ENCODE results near the gene PRR14. TPM values are rescaled to one million over a fixed set of nuclear protein-coding genes. Genes with fewer than 3 reads are reported as not detected.
"Not testable (repeated sequence)": the region's sequence is repeated elsewhere in the genome, so short reads cannot be mapped to it uniquely, and the experiment has no call there.

Gene PRR14
- total and polyA plus RNA-seq, 2 donors = 14.3 to 139 TPM

GRCh38 chr16:30623536-30624283 is 27.1 kb upstream of the PRR14 start:
- no peaks in the 10 kb centered on the region for H3K36me3 ChIP-seq (ENCODE audit: control insufficient read depth in 2 of 2, insufficient read depth in 2 of 2, low read length in 1 of 2)
- 82% methylated on average over 11 of the region's 11 CpGs for WGBS
- H3K9me3 ChIP-seq (ENCODE audit: control insufficient read depth in 2 of 2, insufficient read depth in 1 of 2, low read length in 1 of 2) = peaks cover 0 to 11% of the 10 kb centered on the region in 2 donors
- no peak for DNase-seq (ENCODE audit: low read depth in 6 of 9, low spot score in 9 of 9)
- peaks cover 0 to 3% of the 10 kb centered on the region in 2 donors for H3K4me1 ChIP-seq (ENCODE audit: control insufficient read depth in 2 of 2, insufficient read depth in 2 of 2, low read length in 2 of 2)
- no peaks in the 10 kb centered on the region for H3K27me3 ChIP-seq (ENCODE audit: control insufficient read depth in 2 of 2, insufficient read depth in 1 of 2, low read length in 1 of 2)
- no peak overlapping the region for H3K4me3 ChIP-seq (ENCODE audit: low read length in 2 of 2)
- no peak overlapping the region for H3K27ac ChIP-seq (ENCODE audit: low read depth in 1 of 2, low read length in 1 of 2)

GRCh38 chr16:30626236-30626635 is 24.5 kb upstream of the PRR14 start:
- Histone ChIP-seq H3K9me3 (ENCODE audit: control insufficient read depth in 2 of 2, insufficient read depth in 1 of 2, low read length in 1 of 2) (peaks cover 0 to 11% of the 10 kb centered on the region in 2 donors), H3K27me3 (ENCODE audit: control insufficient read depth in 2 of 2, insufficient read depth in 1 of 2, low read length in 1 of 2) (no peaks in the 10 kb centered on the region), H3K4me1 (ENCODE audit: control insufficient read depth in 2 of 2, insufficient read depth in 2 of 2, low read length in 2 of 2) (peaks cover 0 to 10% of the 10 kb centered on the region in 2 donors), H3K27ac (ENCODE audit: low read depth in 1 of 2, low read length in 1 of 2) (no peak overlapping the region), H3K36me3 (ENCODE audit: control insufficient read depth in 2 of 2, insufficient read depth in 2 of 2, low read length in 1 of 2) (no peaks in the 10 kb centered on the region), H3K4me3 (ENCODE audit: low read length in 2 of 2) (no peak overlapping the region)
- WGBS = 97% methylated on average over 9 of the region's 9 CpGs
- DNase-seq (ENCODE audit: low read depth in 6 of 9, low spot score in 9 of 9) = no peak

- Histone ChIP-seq H3K36me3 (ENCODE audit: control insufficient read depth in 2 of 2, insufficient read depth in 2 of 2, low read length in 1 of 2) (no peaks in the 10 kb centered on the region), H3K27me3 (ENCODE audit: control insufficient read depth in 2 of 2, insufficient read depth in 1 of 2, low read length in 1 of 2) (no peaks in the 10 kb centered on the region), H3K9me3 (ENCODE audit: control insufficient read depth in 2 of 2, insufficient read depth in 1 of 2, low read length in 1 of 2) (peaks cover 0 to 10% of the 10 kb centered on the region in 2 donors), H3K4me1 (ENCODE audit: control insufficient read depth in 2 of 2, insufficient read depth in 2 of 2, low read length in 2 of 2) (peaks cover 5 to 16% of the 10 kb centered on the region in 2 donors), H3K27ac (ENCODE audit: low read depth in 1 of 2, low read length in 1 of 2) (no peak overlapping the region), H3K4me3 (ENCODE audit: low read length in 2 of 2) (no peak overlapping the region)
- WGBS = 40% methylated on average over 18 of the region's 18 CpGs
- DNase-seq (ENCODE audit: low read depth in 6 of 9, low spot score in 9 of 9) = peak in 8 of 9 donors; percentile 71 to 93 (median 86)
Observed at GRCh38 chr16:30628628-30629540, 21.9 kb upstream of the PRR14 start.

GRCh38 chr16:30632454-30632853 is 18.3 kb upstream of the PRR14 start:
- H3K36me3 ChIP-seq (ENCODE audit: control insufficient read depth in 2 of 2, insufficient read depth in 2 of 2, low read length in 1 of 2); H3K27ac ChIP-seq (ENCODE audit: low read depth in 1 of 2, low read length in 1 of 2); H3K9me3 ChIP-seq (ENCODE audit: control insufficient read depth in 2 of 2, insufficient read depth in 1 of 2, low read length in 1 of 2); H3K27me3 ChIP-seq (ENCODE audit: control insufficient read depth in 2 of 2, insufficient read depth in 1 of 2, low read length in 1 of 2); DNase-seq (ENCODE audit: low read depth in 6 of 9, low spot score in 9 of 9); H3K4me3 ChIP-seq (ENCODE audit: low read length in 2 of 2): not testable (repeated sequence)
- H3K4me1 ChIP-seq (ENCODE audit: control insufficient read depth in 2 of 2, insufficient read depth in 2 of 2, low read length in 2 of 2) = peaks cover 6 to 23% of the 10 kb centered on the region in 2 donors
- 98% methylated on average over 7 of the region's 7 CpGs for WGBS

- 86% methylated on average over 17 of the region's 17 CpGs for WGBS
- H3K27ac ChIP-seq (ENCODE audit: low read depth in 1 of 2, low read length in 1 of 2) = peak overlapping the region; percentile 50 to 82
Observed at GRCh38 chr16:30633526-30633925, 17.2 kb upstream of the PRR14 start.

GRCh38 chr16:30636599-30636998 is 14.2 kb upstream of the PRR14 start:
- 98% methylated on average over 7 of the region's 7 CpGs for WGBS
- no peak overlapping the region for H3K4me3 ChIP-seq (ENCODE audit: low read length in 2 of 2)
- no peaks in the 10 kb centered on the region for H3K27me3 ChIP-seq (ENCODE audit: control insufficient read depth in 2 of 2, insufficient read depth in 1 of 2, low read length in 1 of 2)
- no peaks in the 10 kb centered on the region for H3K9me3 ChIP-seq (ENCODE audit: control insufficient read depth in 2 of 2, insufficient read depth in 1 of 2, low read length in 1 of 2)
- H3K27ac ChIP-seq (ENCODE audit: low read depth in 1 of 2, low read length in 1 of 2) = no peak overlapping the region
- peaks cover 6 to 13% of the 10 kb centered on the region in 2 donors for H3K4me1 ChIP-seq (ENCODE audit: control insufficient read depth in 2 of 2, insufficient read depth in 2 of 2, low read length in 2 of 2)
- no peaks in the 10 kb centered on the region for H3K36me3 ChIP-seq (ENCODE audit: control insufficient read depth in 2 of 2, insufficient read depth in 2 of 2, low read length in 1 of 2)
- no peak for DNase-seq (ENCODE audit: low read depth in 6 of 9, low spot score in 9 of 9)

More at GRCh38 chr16:30633526-30633925, 17.2 kb upstream of the PRR14 start:
- H3K4me1 ChIP-seq (ENCODE audit: control insufficient read depth in 2 of 2, insufficient read depth in 2 of 2, low read length in 2 of 2) = peaks cover 6 to 22% of the 10 kb centered on the region in 2 donors
- no peaks in the 10 kb centered on the region for H3K36me3 ChIP-seq (ENCODE audit: control insufficient read depth in 2 of 2, insufficient read depth in 2 of 2, low read length in 1 of 2)
- peak overlapping the region; percentile 69 to 74 for H3K4me3 ChIP-seq (ENCODE audit: low read length in 2 of 2)
- no peaks in the 10 kb centered on the region for H3K9me3 ChIP-seq (ENCODE audit: control insufficient read depth in 2 of 2, insufficient read depth in 1 of 2, low read length in 1 of 2)
- DNase-seq (ENCODE audit: low read depth in 6 of 9, low spot score in 9 of 9) = no peak
- H3K27me3 ChIP-seq (ENCODE audit: control insufficient read depth in 2 of 2, insufficient read depth in 1 of 2, low read length in 1 of 2) = no peaks in the 10 kb centered on the region

GRCh38 chr16:30637139-30637538 is 13.6 kb upstream of the PRR14 start:
- 94% methylated on average over 10 of the region's 10 CpGs for WGBS
- not testable (repeated sequence) for H3K27me3 ChIP-seq (ENCODE audit: control insufficient read depth in 2 of 2, insufficient read depth in 1 of 2, low read length in 1 of 2); DNase-seq (ENCODE audit: low read depth in 6 of 9, low spot score in 9 of 9); H3K4me3 ChIP-seq (ENCODE audit: low read length in 2 of 2); H3K36me3 ChIP-seq (ENCODE audit: control insufficient read depth in 2 of 2, insufficient read depth in 2 of 2, low read length in 1 of 2); H3K9me3 ChIP-seq (ENCODE audit: control insufficient read depth in 2 of 2, insufficient read depth in 1 of 2, low read length in 1 of 2); H3K27ac ChIP-seq (ENCODE audit: low read depth in 1 of 2, low read length in 1 of 2)
- peaks cover 6 to 13% of the 10 kb centered on the region in 2 donors for H3K4me1 ChIP-seq (ENCODE audit: control insufficient read depth in 2 of 2, insufficient read depth in 2 of 2, low read length in 2 of 2)

GRCh38 chr16:30637944-30638343 is 12.8 kb upstream of the PRR14 start:
- H3K27ac ChIP-seq (ENCODE audit: low read depth in 1 of 2, low read length in 1 of 2) = no peak overlapping the region
- no peaks in the 10 kb centered on the region for H3K27me3 ChIP-seq (ENCODE audit: control insufficient read depth in 2 of 2, insufficient read depth in 1 of 2, low read length in 1 of 2)
- H3K4me1 ChIP-seq (ENCODE audit: control insufficient read depth in 2 of 2, insufficient read depth in 2 of 2, low read length in 2 of 2) = peaks cover 6 to 13% of the 10 kb centered on the region in 2 donors
- H3K36me3 ChIP-seq (ENCODE audit: control insufficient read depth in 2 of 2, insufficient read depth in 2 of 2, low read length in 1 of 2) = no peaks in the 10 kb centered on the region
- peak in 1 of 9 donors; percentile 52 for DNase-seq (ENCODE audit: low read depth in 6 of 9, low spot score in 9 of 9)
- no peak overlapping the region for H3K4me3 ChIP-seq (ENCODE audit: low read length in 2 of 2)
- no peaks in the 10 kb centered on the region for H3K9me3 ChIP-seq (ENCODE audit: control insufficient read depth in 2 of 2, insufficient read depth in 1 of 2, low read length in 1 of 2)
- WGBS = 19% methylated on average over 1 of the region's 1 CpG

Data from thymus (tissue), 11 donors.